Measurements from ENCODE around the gene CRACR2A. TPM values are rescaled to one million over a fixed set of nuclear protein-coding genes. Genes with fewer than 3 reads are reported as not detected.

Gene CRACR2A
- total and polyA plus RNA-seq, 10 of the 15 experiments (the other 5 are each of a cell fraction or from before 2014, with no cell fraction given) = 2.1 to 18.0 (median 13.2) TPM

GRCh38 chr12:3574986-3575385 lies 177.9 kb downstream of the CRACR2A start:
- 45% methylated on average over 7 of the region's 7 CpGs for WGBS (ENCODE audit: insufficient coverage, insufficient replicate concordance, low lambda C conversion rate, missing lambda C conversion rate)
- CTCF ChIA-PET = no interaction called here
- intact Hi-C loops (cut with micrococcal nuclease; ENCODE audit: unreplicated experiment) (no loop called here), in situ Hi-C loops (cut with MboI) (no loop called here)
- Histone ChIP-seq H3K9ac (ENCODE audit: control insufficient read depth, insufficient read depth, low read length) (no peak overlapping the region), H2AFZ (ENCODE audit: control insufficient read depth, low read depth, low read length) (no peak overlapping the region), H3K9me3 (replicated peaks; ENCODE audit: control insufficient read depth, insufficient read depth, low read length) (no peaks in the 10 kb centered on the region), H3K27ac (ENCODE audit: control insufficient read depth, insufficient read depth) (no peak overlapping the region), H3K4me1 (ENCODE audit: control insufficient read depth, insufficient read depth, low read length) (no peaks in the 10 kb centered on the region), H3K4me2 (ENCODE audit: control insufficient read depth, insufficient read depth) (no peak overlapping the region), H4K20me1 (ENCODE audit: control insufficient read depth, insufficient read depth) (no peaks in the 10 kb centered on the region), H3K79me2 (ENCODE audit: control insufficient read depth, insufficient read depth, low read length) (no peaks in the 10 kb centered on the region), H3K27me3 (replicated peaks in 1 of 2; ENCODE audit: control insufficient read depth in 2 of 2, insufficient read depth in 2 of 2, low read length in 1 of 2) (peaks cover 0 to 3% of the 10 kb centered on the region in 2 experiments; a peak in 3 of 4 replicates), H3K36me3 (ENCODE audit: control insufficient read depth in 2 of 2, insufficient read depth in 2 of 2, low read length in 1 of 2) (no peaks in the 10 kb centered on the region), H3K4me3 (no peak overlapping the region)
- SMC1A ChIA-PET (ENCODE audit: uncharacterized antibody, unreplicated experiment) = no interaction called here
- ATAC-seq (no peak), DNase-seq (ENCODE audit: low read depth, low spot score) (no peak), FAIRE-seq (no peak)
- TF ChIP-seq POLR2A (IDR thresholded peaks at IDR 0.05; ENCODE audit: low read depth, low read length) = no peak
- no peak for TF ChIP-seq RB1 (IDR thresholded peaks at IDR 0.05; ENCODE audit: borderline replicate concordance)
- TF ChIP-seq NFYA (IDR thresholded peaks at IDR 0.05; ENCODE audit: borderline replicate concordance, low read depth, low read length) = no peak
- TF ChIP-seq CHD4 (IDR thresholded peaks at IDR 0.05) = no peak
- TF ChIP-seq EGR1 (IDR thresholded peaks at IDR 0.05; ENCODE audit: borderline replicate concordance in 1 of 2, low read depth in 2 of 2, low read length in 2 of 2) = no peak
- no peak for TF ChIP-seq NFYB (IDR thresholded peaks at IDR 0.05; ENCODE audit: insufficient read depth, low read depth, low read length)
- TF ChIP-seq ATF3 (IDR thresholded peaks at IDR 0.05; ENCODE audit: borderline replicate concordance, extremely low read depth, low read depth, low read length) = no peak
- no peak for TF ChIP-seq IRF3 (IDR thresholded peaks at IDR 0.05)
- no peak for TF ChIP-seq SMAD5 (IDR thresholded peaks at IDR 0.05; ENCODE audit: low read depth)
- TF ChIP-seq JUNB (IDR thresholded peaks at IDR 0.05) = no peak
- TF ChIP-seq EP300 (IDR thresholded peaks at IDR 0.05; ENCODE audit: borderline replicate concordance in 1 of 2, control insufficient read depth in 1 of 2, low read depth in 2 of 2, low read length in 2 of 2) = no peak
- no peak for TF ChIP-seq PAX8 (IDR thresholded peaks at IDR 0.05)
- POLR2A ChIA-PET = no interaction called here
- no TSS peak for BruUV-seq (replicated peaks)
- RAD21 ChIA-PET (ENCODE audit: unreplicated experiment) = no interaction called here

All from GM12878 (cell line).